ENCODE results near the gene DNA2.

Gene DNA2

DNA sequence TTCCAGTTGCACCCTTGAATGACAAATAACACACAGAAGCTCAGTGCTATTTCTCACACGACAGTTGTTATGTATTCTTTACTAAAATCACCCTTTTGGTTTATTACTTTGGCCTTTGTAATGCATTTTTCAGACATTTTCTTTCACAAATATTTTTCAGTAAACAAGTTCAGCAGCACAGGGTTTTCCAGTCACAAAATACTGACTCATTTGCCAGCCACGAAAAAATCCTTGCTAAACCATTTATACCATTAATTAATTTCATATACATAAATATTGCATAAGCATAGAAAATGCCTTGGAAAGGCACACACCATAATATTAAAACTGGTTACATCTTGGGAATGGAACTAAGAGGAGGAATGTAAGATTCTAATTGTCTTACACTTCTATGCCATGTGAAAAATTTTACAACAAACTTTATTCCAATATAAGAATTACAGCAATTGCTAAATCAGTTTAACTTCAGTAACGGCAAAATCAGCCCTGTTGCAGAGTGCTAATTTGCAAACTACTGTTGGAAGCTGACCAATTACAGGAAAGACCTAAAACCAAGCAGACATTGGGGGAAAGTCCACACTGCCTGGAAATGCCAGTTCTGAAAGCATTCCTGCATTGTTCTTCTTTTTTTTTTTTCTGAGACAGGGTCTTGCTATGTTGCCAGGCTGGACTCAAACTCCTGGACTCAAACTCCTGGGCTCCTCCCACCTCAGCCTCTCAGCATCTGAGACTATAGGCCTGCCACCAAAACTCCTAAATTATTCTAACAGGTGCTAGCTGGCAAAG, 107.5 kb downstream of the DNA2 start:
- DNase-seq (ENCODE audit: low read depth in 4 of 4, low spot score in 1 of 4): no peak

Measured in stimulated activated CD4-positive, alpha-beta T cell treated with anti-CD3 and anti-CD28 coated beads, Interleukin-1b, Interleukin-23, amount 100 ng/mL, for 24 hours (primary cell).